ENCODE measurements around the gene PRMT1.
A peak's percentile ranks its signal among the peaks of the same experiment; 100 is the strongest.

PRMT1 gene

GRCh38 chr19:49672131-49672919 is 4.7 kb upstream of the PRMT1 start:
- peak; percentile 81 for DNase-seq

DNA sequence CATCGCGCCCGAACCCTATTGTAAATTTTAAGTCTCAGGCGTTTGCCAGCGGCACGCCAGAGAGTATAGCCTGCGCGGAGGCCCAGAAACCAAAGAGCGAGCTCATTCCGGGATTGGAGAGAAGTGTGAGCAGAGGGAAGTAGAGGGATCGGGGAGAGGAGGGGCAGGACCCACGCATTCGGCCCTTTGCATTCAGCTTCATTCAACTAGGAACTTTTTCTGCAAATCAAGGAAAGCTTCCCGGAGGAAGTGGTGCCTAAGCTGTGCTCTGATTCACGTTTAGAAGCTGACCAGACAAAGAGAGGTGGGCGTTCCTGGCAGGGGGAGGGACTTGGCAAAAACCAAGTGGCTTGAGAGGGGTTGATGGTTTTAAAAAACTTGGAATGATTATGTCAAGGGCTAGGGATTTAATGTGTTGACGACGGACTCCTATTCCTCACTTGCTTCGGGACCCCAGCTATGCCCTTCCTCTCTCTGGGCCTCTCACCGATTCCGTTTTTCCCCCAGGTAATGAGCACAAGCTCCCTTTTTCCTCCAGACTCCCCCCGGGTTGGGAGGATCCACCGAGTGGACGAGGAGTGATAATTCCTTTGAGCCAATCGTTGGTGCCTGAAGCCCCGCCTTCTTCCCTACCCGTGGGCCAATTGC is 811 bp upstream of the PRMT1 start:
- no peak for DNase-seq

DNA sequence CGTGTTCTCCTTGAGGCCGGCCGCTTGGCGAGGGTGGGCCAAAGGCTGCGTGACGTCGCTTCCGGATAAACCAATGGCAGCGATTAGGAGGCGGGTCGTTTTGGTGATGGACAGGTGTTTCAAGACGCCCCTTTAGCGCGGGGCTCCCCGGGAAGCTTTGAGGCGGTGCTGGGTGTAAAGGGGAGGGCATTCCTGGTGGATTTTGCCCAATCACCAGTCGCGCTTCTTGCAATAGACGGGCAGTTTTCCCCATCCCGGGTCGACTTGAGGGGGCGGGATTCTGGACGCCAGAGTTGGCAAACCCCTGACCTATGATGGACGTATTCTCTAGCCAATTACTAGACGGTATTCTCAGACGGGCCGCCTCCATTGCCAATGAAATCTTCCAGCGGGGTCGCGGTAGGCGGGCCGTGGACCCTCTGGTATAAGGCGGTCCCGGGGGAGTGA is 264 bp upstream of the PRMT1 start:
- peak; percentile 100 for DNase-seq

GRCh38 chr19:49677901-49678674 is 1.0 kb downstream of the PRMT1 start:
- peak; percentile 85 for DNase-seq

DNA sequence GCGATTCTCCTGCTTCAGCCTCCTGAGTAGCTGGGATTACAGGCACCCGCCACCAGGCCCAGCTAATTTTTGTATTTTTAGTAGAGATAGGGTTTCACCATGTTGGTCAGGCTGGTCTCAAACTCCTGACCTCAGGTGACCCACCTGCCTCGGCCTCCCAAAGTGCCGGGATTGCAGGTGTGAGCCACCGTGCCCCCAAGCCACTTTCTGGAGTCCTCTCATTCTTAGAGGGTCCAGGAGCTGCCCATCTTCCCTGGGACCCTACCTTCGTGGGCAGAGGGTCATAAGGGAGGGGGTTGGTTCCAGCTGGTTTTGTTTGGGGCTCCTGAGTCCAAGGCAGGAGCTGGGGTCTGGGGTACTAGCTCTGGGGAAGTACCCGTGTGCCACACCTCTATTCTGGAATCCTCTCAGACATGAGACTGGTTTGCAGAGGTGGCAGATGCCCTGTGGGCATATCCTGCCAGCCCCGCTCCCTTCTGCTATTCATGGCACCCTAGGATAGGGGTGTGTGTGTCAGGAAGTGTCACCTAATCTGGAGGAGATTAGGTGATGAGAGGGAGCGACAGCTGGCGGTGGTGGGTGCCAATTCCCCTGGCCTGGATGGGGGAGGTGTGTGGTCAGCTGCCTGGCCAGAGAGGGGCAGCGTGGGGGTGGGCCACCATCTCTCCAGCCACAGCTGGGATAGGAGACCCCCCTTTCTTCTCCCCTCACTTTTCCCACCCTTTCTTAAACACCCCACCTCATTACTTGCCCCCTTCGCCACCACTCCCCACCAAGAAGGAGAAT is 2.1 kb downstream of the PRMT1 start:
- DNase-seq: no peak

GRCh38 chr19:49679771-49680413 is 2.8 kb downstream of the PRMT1 start:
- DNase-seq: no peak

GRCh38 chr19:49680421-49681351 is 3.6 kb downstream of the PRMT1 start:
- peak; percentile 94 for DNase-seq

GRCh38 chr19:49681830-49682229 is 4.8 kb downstream of the PRMT1 start:
- no peak for DNase-seq

GRCh38 chr19:49682274-49682673 is 5.2 kb downstream of the PRMT1 start:
- DNase-seq: no peak

DNA sequence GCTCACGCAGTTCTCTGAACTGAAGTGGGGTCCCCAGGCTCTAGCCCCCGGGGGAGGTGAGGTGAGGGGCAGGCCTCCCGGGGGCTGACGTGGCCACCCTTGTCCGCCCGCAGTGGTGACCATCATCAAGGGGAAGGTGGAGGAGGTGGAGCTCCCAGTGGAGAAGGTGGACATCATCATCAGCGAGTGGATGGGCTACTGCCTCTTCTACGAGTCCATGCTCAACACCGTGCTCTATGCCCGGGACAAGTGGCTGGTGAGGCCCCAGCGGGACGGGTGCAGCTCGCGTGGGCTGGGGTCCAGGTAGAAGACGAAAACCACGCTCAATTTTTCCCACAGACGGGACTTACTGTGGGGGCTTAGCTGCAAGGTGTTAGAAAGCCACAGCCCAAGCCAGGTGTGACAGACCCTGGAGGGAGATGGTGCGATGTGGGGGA is 6.8 kb downstream of the PRMT1 start:
- DNase-seq: no peak

GRCh38 chr19:49684251-49684982 is 7.3 kb downstream of the PRMT1 start:
- DNase-seq: peak; percentile 45

DNA sequence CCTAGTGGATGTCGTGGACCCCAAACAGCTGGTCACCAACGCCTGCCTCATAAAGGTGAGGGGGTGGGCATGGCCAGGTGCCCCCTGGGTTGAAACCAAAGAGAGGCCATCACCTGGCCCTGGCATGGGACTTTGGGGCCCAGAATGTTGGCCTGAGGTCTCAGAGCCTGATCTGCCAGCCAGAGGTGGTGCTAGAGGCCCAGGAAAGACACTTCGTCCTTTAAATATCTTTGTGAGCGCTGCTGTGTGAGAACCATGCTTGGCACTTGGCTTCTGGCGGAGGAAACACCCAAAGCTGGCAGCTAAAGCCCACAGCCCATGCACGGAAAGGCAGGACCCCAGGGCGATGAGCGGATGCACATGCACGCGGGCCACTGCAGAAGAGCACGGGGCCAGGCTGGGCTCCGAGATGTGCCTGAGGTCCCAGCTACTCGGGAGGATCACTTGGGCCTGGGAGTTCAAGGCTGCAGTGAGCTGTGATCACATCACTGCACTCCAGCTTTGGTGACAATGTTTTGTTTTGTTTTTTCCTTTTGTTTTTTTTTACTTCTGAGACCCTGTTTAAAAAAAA is 8.0 kb downstream of the PRMT1 start:
- DNase-seq: no peak

DNA sequence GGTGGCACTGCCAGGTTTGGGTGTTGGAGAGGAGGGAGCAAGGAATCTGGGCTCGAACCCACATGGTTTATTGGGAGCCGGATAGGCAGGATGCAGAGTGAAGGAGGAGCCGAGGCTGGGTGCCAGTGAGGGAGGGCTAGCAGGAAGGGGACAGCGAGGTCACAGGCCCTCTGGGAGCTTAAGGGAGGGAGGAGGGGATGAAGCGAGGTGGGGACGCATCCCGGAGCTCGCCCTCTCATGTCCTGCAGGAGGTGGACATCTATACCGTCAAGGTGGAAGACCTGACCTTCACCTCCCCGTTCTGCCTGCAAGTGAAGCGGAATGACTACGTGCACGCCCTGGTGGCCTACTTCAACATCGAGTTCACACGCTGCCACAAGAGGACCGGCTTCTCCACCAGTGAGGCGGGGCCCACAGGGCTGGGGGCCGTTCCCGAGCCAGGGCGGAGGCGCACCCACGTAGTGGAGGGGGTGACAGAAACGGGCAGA is 8.8 kb downstream of the PRMT1 start:
- DNase-seq: no peak

DNA sequence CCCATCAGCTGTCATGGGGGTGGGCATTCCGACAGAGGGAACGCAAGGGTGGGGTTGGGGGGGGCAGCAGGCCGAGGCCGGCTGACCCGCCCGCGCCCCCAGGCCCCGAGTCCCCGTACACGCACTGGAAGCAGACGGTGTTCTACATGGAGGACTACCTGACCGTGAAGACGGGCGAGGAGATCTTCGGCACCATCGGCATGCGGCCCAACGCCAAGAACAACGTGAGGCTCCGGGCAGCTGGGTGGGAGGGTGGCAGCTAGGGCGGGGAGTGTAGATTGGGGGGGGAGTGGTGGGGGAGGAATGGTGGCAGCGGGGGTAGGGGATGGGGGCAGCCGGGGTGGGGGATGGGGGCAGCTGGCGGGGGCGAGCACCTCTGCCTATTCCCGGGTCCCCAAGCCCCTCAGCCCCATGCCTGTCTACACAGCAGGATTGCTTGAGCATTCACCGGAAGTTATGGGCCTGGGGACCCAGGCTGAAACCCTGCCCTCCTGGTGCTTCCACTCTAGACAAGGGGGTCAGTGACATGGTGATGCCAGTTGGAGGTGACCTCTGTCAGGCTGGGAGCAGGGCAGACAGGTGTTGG is 9.5 kb downstream of the PRMT1 start:
- DNase-seq: no peak

DNA sequence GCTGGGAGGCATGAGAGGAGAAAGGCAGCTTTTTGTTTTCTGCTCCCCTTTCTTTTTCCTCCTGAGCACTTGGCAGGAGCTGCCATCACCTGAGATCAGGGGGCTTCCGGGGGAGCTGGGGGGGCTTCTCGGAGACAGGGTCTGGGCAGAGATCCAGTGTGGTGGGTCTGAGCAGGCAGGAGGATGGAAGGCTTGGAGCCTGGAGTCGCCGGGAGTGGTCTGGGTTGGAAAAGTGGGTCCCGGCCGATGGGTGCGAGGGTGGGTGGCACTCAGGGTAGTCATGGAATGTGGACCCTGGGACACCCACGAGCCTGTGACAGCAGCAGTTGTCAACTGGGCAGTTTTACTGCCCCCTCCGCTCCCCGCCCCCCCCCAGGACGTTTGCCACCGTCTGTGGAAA is 10.1 kb downstream of the PRMT1 start:
- no peak for DNase-seq

DNA sequence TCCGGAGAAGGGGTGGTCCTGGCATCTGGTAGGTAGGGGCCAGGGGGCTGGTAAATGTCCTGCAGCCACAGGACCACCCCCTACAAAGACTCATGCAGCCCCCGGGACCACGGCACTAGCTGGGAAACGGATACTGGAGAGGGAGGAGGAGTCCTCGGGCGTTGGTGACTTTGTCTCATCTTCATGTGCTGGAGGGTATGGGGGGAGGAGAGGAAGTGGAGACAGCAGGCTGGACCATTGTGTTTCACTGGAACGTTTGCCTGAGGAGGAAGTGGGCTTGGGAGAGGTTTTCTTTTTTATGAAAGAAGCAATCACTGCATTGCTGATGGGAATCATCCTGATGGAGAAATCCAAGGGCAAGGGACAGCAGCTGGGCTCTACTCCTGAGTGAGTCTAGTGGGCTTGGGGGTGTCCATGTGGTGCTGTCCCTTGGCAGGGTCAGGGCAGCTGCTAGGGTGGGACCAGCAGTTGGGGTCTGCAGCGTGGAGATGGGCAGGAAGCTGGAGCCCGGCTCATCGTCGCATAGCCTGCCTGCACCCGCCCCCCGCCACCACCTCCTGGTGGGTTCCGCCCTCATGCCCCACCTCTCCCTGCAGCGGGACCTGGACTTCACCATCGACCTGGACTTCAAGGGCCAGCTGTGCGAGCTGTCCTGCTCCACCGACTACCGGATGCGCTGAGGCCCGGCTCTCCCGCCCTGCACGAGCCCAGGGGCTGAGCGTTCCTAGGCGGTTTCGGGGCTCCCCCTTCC is 10.7 kb downstream of the PRMT1 start:
- no peak for DNase-seq

DNA sequence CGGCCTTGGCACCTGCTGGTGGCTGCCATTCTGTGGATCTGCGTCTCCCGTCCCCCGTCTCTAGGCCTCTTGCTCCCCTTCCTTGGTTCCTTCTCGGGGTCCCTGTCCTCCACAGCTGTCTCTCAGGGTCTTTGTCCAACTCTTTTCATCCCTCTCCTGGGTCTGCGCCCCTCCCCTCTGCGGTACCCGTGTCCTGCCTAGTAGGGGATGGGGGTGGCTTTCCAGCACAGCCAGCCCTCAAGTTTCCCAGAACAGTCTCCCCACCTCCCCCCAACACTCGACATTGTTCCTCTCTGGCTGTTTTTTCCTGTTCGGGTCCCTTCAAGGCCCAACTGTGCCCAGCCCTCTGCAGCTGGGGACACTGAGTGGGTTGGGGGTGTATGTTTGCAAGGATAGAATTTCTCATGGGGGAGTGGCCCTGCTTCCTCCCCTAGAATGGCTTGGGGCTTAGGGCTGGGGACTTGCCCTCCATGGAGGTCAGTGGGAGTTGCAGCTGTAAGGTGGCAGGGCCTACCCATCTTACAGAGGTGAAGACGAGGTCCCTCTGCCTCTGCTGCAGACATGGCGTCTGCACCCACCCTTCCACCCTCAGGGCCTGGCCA is 11.6 kb downstream of the PRMT1 start:
- DNase-seq: no peak
